ENCODE results near the gene CHI3L1.

CHI3L1 gene

DNA sequence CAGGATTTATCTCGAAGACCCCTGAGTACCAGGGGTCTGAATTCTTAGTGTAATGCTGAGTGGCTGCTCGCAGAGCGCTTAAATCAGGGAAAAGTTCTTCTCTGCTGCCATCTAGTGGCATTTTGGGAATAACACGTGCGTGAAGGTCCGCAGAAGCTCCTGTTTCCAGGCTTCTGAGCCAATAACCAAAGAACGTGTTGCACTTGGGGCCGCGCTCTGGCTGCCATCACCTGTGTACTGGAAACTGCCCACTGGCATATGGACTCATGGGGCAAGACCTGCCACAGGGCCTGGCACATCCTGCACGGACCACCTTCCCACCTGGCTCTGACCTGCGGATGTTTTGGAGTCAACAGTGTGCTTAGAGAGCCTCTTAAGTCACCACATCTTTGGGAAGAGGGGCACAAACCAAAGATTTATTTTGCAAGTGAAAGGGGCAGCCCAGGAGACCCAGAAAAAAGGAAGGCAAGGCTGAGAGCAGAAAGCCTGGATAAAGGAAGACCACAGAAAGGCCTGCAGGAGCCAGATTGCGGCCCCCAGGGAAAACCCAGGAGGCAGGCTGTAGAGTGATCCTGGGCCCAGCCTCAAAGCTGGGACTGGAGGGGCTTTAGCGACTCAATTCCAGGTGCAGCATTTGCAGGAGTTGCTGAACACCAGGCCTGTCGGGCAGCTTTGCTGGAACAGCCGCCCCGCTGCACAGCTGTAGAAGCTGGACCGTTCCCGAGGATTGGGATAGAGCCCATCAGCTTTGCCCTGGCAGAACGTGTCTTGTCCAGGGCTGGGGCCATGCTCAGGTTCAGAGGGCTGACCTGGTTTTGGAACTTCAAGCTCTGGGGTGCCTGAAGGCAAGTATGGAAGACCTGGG, 30.0 kb upstream of the CHI3L1 start:
- H3K27me3 Mint-ChIP-seq = peaks cover 35% of the 10 kb centered on the region
- no peaks in the 10 kb centered on the region for H3K9me3 Mint-ChIP-seq
- peaks cover 7% of the 10 kb centered on the region for H3K4me1 Mint-ChIP-seq
- H3K36me3 Mint-ChIP-seq (ENCODE audit: insufficient read depth) = no peaks in the 10 kb centered on the region
- no peak overlapping the region for H3K27ac Mint-ChIP-seq (ENCODE audit: low read depth)
- H3K4me3 Mint-ChIP-seq = no peak overlapping the region
- DNase-seq (ENCODE audit: low spot score in 2 of 2) (peak; percentile 26 to 32), ATAC-seq (replicated peaks; ENCODE audit: extremely low read depth, poor library complexity, severe bottlenecking) (peak; percentile 36)

DNA sequence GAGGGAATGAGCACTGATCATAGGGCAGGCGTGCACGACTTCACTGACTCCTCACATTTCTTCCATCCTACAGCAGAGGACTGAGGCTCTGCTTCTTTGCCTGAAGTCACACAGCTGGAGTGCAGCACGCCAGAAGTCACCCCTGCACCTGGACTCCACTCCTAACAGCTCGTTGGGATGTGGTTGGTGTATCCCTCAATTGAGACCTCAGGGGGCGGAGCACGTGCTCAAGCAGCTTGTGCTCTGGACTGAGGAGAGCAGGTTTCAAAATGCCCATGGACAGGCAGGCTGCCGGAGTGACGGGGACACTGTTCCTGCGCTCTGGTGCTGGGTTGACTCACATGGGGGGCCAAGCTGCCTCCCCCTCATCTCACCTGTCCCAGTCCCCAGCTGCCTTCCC, 29.1 kb upstream of the CHI3L1 start:
- ATAC-seq (replicated peaks; ENCODE audit: extremely low read depth, poor library complexity, severe bottlenecking) (no peak), DNase-seq (ENCODE audit: low spot score in 2 of 2) (no peak)
- no peak overlapping the region for H3K27ac Mint-ChIP-seq (ENCODE audit: low read depth)
- peaks cover 35% of the 10 kb centered on the region for H3K27me3 Mint-ChIP-seq
- H3K4me3 Mint-ChIP-seq = no peak overlapping the region
- peaks cover 7% of the 10 kb centered on the region for H3K4me1 Mint-ChIP-seq
- no peaks in the 10 kb centered on the region for H3K9me3 Mint-ChIP-seq
- no peaks in the 10 kb centered on the region for H3K36me3 Mint-ChIP-seq (ENCODE audit: insufficient read depth)

DNA sequence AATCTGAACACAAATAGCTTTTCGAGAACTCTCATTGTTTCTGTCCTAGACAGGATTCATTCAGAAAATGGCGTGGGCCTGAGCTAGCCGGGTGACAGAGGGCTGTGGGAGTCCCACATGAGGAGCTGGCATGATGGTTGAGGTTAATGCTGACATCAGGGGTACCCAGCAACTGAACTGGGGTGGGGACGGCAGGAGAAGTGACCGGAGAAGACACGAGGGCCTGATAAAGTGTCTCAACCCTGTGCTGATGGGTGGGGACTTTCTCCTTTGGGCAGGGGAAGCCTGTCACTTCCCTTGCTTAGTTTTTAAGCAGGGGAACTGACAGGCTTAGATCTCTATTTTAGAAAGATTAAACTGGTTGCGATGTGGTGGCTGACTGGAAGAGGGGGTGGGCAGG, 28.4 kb upstream of the CHI3L1 start:
- Mint-ChIP-seq H3K27me3 (peaks cover 35% of the 10 kb centered on the region), H3K4me1 (peaks cover 7% of the 10 kb centered on the region), H3K36me3 (ENCODE audit: insufficient read depth) (no peaks in the 10 kb centered on the region), H3K27ac (ENCODE audit: low read depth) (no peak overlapping the region), H3K4me3 (no peak overlapping the region), H3K9me3 (no peaks in the 10 kb centered on the region)
- no peak for DNase-seq (ENCODE audit: low spot score in 2 of 2)
- no peak for ATAC-seq (replicated peaks; ENCODE audit: extremely low read depth, poor library complexity, severe bottlenecking)

DNA sequence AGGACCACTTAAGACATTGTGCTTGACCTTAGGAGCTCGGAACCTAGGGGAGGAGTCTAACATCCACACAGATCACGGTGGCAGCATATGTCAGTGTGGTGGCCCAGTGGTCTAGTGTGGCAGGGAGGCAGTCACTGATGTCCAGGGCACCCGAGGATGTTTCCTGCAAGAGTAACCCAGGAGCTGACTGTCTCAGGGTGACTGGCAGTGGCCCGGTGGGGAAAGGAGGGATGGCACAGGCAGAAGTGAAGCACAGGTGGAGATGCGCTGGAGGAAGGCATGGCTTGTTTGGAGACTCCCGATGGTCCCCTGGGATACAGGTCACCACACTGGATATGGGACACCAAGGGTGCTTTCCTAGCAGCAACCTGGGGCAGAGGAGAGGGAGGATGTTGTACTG, 26.6 kb upstream of the CHI3L1 start:
- Mint-ChIP-seq H3K4me1 (peaks cover 7% of the 10 kb centered on the region), H3K36me3 (ENCODE audit: insufficient read depth) (no peaks in the 10 kb centered on the region), H3K27me3 (peaks cover 23% of the 10 kb centered on the region), H3K9me3 (no peaks in the 10 kb centered on the region), H3K27ac (ENCODE audit: low read depth) (no peak overlapping the region), H3K4me3 (no peak overlapping the region)
- ATAC-seq (replicated peaks; ENCODE audit: extremely low read depth, poor library complexity, severe bottlenecking) (no peak), DNase-seq (ENCODE audit: low spot score in 2 of 2) (no peak)

DNA sequence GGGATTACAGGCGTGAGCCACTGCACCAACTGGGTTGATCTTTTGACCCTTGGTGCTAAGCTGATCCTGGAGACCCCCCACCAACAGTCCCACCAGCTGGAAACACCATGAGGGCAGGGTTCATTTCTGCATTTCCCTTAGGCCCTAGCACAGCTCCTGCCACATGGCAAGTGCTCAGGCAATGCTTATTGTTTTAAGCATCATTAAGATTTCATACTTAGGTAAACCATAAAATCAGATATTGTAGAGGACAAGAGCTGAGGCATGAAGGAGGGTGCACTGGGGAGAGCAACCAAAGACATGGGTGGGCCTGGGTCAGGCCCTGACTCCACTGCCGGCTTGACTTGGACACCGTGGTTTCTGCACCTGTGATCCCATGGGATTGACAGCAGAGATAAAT, 25.3 kb upstream of the CHI3L1 start:
- no peaks in the 10 kb centered on the region for H3K36me3 Mint-ChIP-seq (ENCODE audit: insufficient read depth)
- DNase-seq (ENCODE audit: low spot score in 2 of 2) = no peak
- H3K4me1 Mint-ChIP-seq = peaks cover 7% of the 10 kb centered on the region
- H3K4me3 Mint-ChIP-seq = no peak overlapping the region
- H3K27me3 Mint-ChIP-seq = peaks cover 15% of the 10 kb centered on the region
- no peaks in the 10 kb centered on the region for H3K9me3 Mint-ChIP-seq
- H3K27ac Mint-ChIP-seq (ENCODE audit: low read depth) = no peak overlapping the region
- no peak for ATAC-seq (replicated peaks; ENCODE audit: extremely low read depth, poor library complexity, severe bottlenecking)

DNA sequence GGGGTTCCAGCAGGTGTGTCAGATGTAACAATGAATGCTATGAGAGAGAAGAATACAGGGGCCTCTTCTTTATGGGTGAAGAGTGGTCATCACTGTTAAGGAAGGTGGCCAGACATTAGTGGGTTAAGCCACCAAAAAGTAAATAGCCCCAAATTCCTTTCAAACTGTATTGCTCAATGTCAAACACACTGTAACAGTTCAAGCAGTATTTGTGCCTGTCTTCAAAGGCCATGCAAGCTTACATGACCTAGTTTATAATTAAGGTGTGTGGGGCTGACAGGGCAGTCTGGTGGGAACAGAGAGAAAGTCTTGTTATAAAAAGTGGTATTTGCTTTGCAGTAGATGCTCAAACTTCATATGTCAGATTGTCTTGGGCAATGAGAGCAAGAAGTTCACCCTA, 24.5 kb upstream of the CHI3L1 start:
- no peak overlapping the region for H3K27ac Mint-ChIP-seq (ENCODE audit: low read depth)
- no peaks in the 10 kb centered on the region for H3K36me3 Mint-ChIP-seq (ENCODE audit: insufficient read depth)
- H3K9me3 Mint-ChIP-seq = no peaks in the 10 kb centered on the region
- ATAC-seq (replicated peaks; ENCODE audit: extremely low read depth, poor library complexity, severe bottlenecking) = no peak
- peaks cover 2% of the 10 kb centered on the region for H3K4me1 Mint-ChIP-seq
- H3K4me3 Mint-ChIP-seq = no peak overlapping the region
- H3K27me3 Mint-ChIP-seq = peaks cover 7% of the 10 kb centered on the region
- no peak for DNase-seq (ENCODE audit: low spot score in 2 of 2)

DNA sequence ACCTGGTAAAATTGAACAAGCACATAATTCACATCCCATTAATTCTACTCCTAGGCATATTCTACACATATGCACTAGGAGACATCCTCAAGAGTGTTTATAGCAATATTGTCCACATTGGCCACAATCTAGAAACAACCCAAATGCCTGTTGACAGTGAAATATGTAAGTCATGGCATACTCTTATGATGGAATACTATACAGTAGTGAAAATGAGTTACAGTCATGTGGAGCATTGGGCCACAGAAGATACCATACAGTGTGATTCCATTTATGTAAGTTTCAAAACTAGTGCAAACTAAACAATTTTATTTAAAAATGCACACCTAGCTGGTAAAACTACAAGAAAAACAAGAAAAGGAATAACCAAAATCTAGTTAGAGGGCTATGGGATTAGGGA, 23.8 kb upstream of the CHI3L1 start:
- DNase-seq (ENCODE audit: low spot score in 2 of 2) (no peak), ATAC-seq (replicated peaks; ENCODE audit: extremely low read depth, poor library complexity, severe bottlenecking) (no peak)
- H3K4me3 Mint-ChIP-seq = no peak overlapping the region
- H3K27ac Mint-ChIP-seq (ENCODE audit: low read depth) = no peak overlapping the region
- peaks cover under 1% of the 10 kb centered on the region for H3K27me3 Mint-ChIP-seq
- H3K9me3 Mint-ChIP-seq = no peaks in the 10 kb centered on the region
- H3K36me3 Mint-ChIP-seq (ENCODE audit: insufficient read depth) = no peaks in the 10 kb centered on the region
- H3K4me1 Mint-ChIP-seq = no peaks in the 10 kb centered on the region

DNA sequence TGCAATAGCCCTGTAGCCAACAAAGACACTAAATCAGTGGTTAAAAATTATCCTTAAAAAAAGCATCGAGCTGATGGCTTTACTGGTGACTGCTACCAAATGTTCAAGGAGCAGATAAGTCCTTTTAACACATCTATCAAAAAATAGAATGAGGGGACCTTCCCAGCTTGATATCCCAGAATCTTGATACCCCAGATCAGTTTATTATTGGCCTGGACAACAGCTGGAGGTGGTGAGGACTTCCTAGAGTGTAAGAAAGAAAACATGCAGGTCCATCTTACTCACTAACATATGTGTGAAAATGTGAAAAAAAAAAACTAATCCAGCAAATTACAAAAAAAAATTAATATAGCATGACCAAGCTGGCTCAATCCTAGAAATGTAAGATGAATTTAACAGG, 21.7 kb upstream of the CHI3L1 start:
- Mint-ChIP-seq H3K4me3 (no peak overlapping the region), H3K27me3 (peaks cover 4% of the 10 kb centered on the region), H3K4me1 (no peaks in the 10 kb centered on the region), H3K9me3 (no peaks in the 10 kb centered on the region), H3K36me3 (ENCODE audit: insufficient read depth) (no peaks in the 10 kb centered on the region), H3K27ac (ENCODE audit: low read depth) (no peak overlapping the region)
- DNase-seq (ENCODE audit: low spot score in 2 of 2) (no peak), ATAC-seq (replicated peaks; ENCODE audit: extremely low read depth, poor library complexity, severe bottlenecking) (no peak)

DNA sequence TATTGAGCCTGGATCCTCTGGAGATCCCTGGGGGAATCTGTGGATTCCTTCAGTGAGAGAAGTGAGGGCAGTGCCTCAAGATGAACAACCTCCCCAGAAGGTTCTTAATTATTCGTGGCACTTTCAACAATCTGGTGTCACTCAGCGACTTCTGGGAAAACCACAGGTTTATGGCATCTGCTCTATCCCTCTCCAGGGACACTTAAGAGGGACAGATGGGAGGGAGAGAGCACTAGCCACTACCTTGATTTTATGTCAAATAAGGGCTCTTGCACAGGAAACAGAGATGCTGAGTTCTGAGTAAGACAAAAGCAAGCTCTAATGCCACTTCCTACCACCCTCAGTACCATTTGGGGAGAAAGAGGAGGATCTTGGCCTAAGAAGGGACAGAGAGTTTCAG, 21.2 kb upstream of the CHI3L1 start:
- ATAC-seq (replicated peaks; ENCODE audit: extremely low read depth, poor library complexity, severe bottlenecking) (no peak), DNase-seq (ENCODE audit: low spot score in 2 of 2) (no peak)
- Mint-ChIP-seq H3K4me1 (no peaks in the 10 kb centered on the region), H3K9me3 (no peaks in the 10 kb centered on the region), H3K4me3 (no peak overlapping the region), H3K27me3 (peaks cover 8% of the 10 kb centered on the region), H3K27ac (ENCODE audit: low read depth) (no peak overlapping the region), H3K36me3 (ENCODE audit: insufficient read depth) (no peaks in the 10 kb centered on the region)

DNA sequence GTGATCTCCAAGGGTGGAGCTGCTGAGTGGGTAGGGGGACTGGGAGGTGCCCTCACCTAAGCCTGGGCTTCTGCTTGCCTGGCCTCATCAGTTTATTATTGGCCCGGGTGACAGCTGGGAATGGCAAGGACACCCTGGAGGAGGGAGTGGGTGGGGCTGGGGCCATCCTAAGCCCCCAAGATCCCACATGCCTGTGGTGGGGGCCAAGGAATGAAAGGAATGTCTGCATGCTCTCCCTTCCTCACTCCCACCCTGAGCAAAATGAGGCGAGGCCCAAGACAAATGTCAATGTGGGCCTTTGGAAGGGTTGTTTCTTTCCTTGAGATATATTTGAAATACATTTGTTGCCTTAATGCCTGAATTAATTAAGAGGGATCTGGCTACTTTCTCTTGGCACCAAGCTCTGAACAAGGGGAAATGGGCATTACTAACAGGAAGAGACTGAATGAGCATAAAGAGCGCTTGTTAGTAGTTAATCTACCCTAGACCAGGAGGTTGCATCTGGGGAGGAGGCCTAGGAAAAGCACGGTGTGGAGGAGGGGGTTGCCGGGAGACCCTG, 19.7 kb upstream of the CHI3L1 start:
- Mint-ChIP-seq H3K4me3 (no peak overlapping the region), H3K4me1 (no peaks in the 10 kb centered on the region), H3K9me3 (no peaks in the 10 kb centered on the region), H3K27me3 (peaks cover 23% of the 10 kb centered on the region), H3K36me3 (ENCODE audit: insufficient read depth) (no peaks in the 10 kb centered on the region), H3K27ac (ENCODE audit: low read depth) (no peak overlapping the region)
- ATAC-seq (replicated peaks; ENCODE audit: extremely low read depth, poor library complexity, severe bottlenecking) = no peak
- no peak for DNase-seq (ENCODE audit: low spot score in 2 of 2)

DNA sequence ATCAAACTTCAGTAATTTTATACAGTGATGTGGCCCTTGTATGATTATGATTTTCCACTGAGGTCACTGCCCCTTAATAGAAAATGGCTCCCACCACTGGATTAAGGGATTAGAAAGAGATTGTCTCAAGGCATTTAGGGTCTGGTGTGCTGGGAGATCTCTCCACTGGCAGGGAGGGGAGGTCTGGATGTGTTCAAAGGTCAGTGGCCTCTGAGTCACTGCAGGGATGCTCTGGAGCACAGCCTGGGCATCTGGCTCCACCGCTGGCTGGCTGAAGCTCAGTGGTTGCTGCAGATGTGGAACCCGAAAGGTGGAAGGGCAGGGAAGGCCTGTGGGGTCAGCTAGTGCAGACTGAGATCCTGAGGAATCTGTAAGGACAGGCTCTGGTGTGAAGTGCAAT, 18.3 kb upstream of the CHI3L1 start:
- H3K27me3 Mint-ChIP-seq = peaks cover 38% of the 10 kb centered on the region
- no peak overlapping the region for H3K27ac Mint-ChIP-seq (ENCODE audit: low read depth)
- H3K9me3 Mint-ChIP-seq = no peaks in the 10 kb centered on the region
- DNase-seq (ENCODE audit: low spot score in 2 of 2) (no peak), ATAC-seq (replicated peaks; ENCODE audit: extremely low read depth, poor library complexity, severe bottlenecking) (no peak)
- H3K4me1 Mint-ChIP-seq = no peaks in the 10 kb centered on the region
- H3K4me3 Mint-ChIP-seq = no peak overlapping the region
- H3K36me3 Mint-ChIP-seq (ENCODE audit: insufficient read depth) = no peaks in the 10 kb centered on the region

DNA sequence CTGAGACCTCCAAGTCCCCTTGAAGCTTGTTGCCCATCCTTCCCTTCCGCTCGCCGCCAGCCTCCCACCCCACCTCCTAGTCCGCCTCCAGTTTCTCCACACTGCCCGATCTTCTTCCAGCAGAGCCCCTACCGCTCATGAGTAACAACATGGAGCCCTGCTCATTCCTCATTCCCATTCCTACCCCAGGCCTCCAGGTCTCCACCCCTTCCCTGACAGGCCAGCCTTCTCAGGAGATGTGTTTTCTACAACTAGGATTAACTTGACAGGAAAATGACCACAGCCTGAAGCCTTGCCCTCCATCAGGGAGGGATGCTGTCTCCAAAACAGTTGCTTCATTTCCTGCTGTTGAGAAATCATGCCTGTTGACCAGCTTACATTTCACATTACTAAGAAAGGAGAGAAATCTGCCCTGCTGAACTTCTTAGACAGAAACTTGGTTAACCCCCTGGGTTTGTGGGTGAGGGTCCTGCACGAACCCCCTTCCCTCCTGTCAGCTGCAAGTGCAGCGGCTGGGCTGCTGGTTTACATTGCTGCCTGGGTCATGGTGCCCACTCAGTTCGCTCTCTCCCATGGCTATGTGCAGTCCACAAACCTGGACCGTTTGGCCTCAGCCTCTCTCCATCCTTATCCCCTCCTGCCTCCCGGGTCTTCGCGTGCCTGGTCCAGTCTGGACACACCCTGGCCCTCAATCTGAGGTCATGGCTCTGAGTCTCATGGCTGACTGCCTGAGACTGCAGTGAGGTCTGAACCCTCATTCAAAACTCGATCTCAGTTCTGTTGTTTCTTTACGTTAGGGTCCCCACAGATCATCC, 16.1 kb upstream of the CHI3L1 start:
- no peaks in the 10 kb centered on the region for H3K9me3 Mint-ChIP-seq
- no peak for ATAC-seq (replicated peaks; ENCODE audit: extremely low read depth, poor library complexity, severe bottlenecking)
- no peaks in the 10 kb centered on the region for H3K4me1 Mint-ChIP-seq
- no peak overlapping the region for H3K4me3 Mint-ChIP-seq
- no peak for DNase-seq (ENCODE audit: low spot score in 2 of 2)
- no peaks in the 10 kb centered on the region for H3K36me3 Mint-ChIP-seq (ENCODE audit: insufficient read depth)
- H3K27me3 Mint-ChIP-seq = peaks cover 52% of the 10 kb centered on the region
- no peak overlapping the region for H3K27ac Mint-ChIP-seq (ENCODE audit: low read depth)

Data from central memory CD8-positive, alpha-beta T cell (primary cell).